Right lung (tissue), 5 donors: ENCODE data around the gene FBN3. TPM values are rescaled to one million over a fixed set of nuclear protein-coding genes. Genes with fewer than 3 reads are reported as not detected.

ENCODE experiments used
- DNase-seq, 2 donors: peaks; one replicate each; pipeline ENCODE4 v3.0.0-alpha.2; 2013
- polyA plus RNA-seq, 5 donors: library from polyadenylated mRNA; unstranded; fragments of 120-200 nt; gene quantifications; one replicate each; pipeline versions ENCODE4 v1.2.1 to v1.2.3, GENCODE V29; 2013; ENCODE audit warnings: inconsistent platforms in 1 of 5, low replicate concordance in 1 of 5; ENCODE audit not compliant: insufficient read length in 5 of 5, insufficient read depth in 1 of 5

The FBN3 gene
- polyA plus RNA-seq, 5 donors, result 52.4 to 74.3 (median 54.0) TPM

DNA sequence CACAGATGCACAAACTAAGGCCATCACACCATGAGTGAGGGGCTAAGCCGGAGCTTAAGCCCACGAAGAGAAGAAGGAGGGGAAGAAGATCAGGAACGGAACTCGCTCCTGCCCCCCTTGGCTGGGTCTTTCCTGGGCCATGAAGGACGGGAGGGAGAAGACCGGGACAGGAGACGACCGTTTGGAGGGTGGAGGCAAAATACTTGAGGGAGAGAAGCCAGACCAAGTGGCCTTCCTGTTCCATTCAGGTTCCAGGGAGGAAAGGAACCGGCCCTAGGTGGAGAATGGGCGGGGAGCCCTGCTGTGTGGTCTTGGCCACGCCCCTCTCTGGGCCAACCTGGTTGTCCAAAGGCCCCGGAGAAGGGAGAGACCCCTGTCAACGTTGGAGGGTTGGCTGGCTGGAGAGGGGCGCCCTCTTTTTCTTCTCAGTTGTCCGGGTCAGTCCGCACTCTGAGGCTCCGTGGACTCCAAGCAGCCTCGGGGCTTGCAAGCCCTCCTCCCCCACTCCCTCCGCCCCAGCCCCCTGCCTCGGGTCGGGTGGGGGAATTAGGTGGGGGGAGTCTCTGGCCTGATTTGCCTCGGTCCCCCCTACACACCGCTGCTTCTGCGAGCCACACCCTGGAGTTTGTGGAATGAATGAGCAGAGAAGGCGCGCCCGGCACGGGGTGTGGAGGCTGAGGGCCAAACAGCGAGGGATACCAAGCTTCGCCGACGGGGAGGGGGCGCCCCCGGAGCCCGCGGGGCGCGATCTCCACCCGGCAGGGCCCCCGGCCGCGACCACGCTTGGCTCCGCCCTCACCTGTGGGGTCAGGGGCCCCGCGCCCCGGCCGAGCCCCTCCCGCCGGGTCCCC, 757 bp downstream of the FBN3 start:
- DNase-seq, result peak in 1 of 2 donors; percentile 39

DNA sequence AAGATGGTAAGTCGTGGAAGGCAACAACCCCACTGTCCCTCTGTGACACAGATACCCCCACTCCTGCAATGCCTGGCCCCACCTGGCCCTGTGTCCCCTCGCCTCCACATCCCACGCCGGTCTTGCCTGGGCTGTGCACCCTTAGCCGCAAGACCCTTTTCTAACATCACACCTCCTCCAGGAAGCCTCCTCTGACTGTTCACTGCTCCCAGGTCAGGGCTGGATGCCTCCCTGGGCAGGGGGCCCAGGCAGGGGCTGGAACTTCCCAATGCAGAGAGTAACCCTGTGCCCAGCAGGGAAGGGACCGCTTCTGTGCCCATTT, 1.3 kb downstream of the FBN3 start:
- DNase-seq, result no peak

DNA sequence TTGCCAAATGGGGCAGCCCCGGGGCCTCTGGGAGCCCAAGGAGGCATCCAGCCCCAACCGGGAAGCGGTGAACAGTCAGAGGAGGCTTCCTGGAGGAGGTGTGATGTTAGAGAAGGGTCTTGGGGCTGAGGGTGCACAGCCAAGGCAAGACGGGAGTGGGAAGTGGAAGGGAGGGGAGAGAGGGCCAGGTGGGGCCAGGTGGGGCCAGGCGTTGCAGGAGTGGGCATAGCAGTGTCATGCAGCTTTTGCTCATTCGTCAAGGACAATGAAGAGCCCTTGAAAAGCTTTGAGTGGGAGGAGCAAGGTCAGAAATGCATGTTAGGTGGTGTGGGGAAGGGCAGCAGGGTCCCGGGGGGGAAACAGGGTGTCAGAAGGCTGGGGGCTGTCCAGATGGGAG, 1.8 kb downstream of the FBN3 start:
- DNase-seq, result no peak

DNA sequence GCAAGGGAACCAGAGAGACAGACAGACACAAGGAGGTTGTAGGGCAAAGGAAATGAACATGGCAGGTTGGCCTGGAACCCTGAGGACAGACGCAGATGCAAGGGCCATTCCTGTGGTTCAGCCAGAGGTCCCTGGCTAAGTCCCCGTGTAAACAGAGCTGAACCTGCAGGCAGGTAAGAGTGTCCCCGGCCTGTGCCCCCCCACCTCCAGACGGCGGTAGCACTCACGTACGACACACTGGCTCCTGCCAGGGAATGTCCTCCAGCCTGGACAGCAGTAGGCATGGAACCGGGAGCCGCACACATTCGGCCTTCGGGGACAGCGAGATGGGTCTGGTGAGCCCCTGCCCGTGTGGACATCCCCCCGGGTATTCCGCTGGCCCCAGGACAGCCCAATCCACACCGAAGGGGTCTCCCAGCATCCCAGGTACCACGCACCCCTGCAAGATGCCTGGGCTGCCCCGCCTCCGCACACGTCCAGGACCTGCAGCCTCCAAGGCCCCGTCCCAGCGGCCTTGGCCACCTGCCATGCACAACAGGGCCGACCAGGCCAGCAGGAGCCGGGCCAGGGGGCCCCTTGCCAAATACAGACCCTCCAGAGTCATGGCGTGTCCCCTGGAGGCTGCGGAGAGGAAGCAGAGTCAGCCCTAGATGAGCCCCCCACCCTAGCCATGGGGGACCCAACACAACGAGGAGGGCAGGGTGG, 2.4 kb downstream of the FBN3 start:
- DNase-seq, result no peak

DNA sequence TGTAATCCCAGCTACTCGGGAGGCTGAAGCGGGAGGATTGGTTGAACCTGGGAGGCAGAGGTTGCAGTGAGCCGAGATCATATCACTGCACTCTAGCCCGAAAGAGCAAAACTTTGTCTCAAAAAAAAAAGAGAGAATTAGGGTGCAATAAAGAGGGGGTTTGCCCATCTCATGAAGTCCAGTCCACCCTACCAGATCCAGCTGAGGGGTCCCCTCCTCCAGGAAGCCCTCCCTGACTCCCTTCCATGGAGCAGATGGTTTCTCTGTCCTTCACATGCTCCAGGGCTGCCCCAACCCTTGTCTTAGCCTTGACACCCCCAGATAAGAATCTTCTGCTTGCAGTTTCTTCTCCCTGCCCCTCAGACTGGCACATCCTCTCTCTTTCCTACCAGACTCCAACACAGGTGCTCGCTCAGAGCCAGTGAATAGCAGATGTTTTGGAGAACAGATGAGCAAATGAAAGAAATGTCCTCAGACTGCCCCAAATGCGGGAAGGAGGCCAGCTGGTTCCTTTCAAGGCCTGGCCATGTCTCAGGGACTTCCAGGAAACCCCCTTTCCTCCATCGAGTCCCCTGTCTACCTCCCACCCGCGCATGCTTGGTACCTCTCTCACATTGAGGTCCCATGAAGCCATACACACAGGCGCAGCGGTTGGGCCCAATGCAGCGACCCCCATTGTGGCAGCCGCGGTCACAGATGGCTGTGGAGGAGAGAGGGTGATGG, 5.0 kb downstream of the FBN3 start:
- no peak for DNase-seq

DNA sequence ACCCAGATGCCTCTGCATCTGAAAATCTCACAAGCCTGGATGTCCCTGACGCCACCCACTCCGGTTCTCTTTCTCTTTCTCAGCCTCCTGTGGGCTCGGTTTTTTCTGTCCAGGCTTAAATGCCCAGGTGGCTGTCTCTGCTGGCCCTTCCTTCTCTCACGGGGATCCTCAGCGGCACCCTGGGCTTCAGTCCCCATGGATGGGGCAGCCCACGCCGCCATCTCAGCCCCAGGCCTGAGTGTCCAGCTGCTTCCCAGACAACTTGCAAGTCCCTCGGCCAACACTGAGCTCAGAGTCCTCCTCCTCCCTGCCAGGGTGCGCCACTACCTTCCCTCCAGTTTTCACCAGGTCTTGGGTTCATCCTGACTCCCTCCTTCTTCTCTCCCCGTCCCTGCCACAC, 6.4 kb downstream of the FBN3 start:
- DNase-seq, result no peak

DNA sequence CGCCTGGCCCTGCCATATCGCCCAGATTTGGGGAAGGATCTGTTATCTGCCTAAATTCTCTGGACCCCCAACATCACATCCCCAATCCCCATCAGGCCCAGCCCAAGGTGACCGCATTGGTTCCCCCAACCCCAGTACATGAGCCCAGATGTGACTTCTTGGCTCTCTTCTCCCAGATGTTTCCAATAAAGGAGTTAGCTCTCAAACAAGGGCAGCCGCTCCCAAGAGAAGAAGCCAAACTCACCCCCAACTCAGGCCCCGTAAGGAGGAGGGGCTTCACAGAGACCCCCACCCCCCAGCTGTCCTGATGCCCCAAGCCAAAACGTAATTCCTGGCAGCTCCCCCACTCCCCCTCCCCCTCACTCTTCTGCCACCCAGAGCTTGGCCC, 6.9 kb downstream of the FBN3 start:
- no peak for DNase-seq

DNA sequence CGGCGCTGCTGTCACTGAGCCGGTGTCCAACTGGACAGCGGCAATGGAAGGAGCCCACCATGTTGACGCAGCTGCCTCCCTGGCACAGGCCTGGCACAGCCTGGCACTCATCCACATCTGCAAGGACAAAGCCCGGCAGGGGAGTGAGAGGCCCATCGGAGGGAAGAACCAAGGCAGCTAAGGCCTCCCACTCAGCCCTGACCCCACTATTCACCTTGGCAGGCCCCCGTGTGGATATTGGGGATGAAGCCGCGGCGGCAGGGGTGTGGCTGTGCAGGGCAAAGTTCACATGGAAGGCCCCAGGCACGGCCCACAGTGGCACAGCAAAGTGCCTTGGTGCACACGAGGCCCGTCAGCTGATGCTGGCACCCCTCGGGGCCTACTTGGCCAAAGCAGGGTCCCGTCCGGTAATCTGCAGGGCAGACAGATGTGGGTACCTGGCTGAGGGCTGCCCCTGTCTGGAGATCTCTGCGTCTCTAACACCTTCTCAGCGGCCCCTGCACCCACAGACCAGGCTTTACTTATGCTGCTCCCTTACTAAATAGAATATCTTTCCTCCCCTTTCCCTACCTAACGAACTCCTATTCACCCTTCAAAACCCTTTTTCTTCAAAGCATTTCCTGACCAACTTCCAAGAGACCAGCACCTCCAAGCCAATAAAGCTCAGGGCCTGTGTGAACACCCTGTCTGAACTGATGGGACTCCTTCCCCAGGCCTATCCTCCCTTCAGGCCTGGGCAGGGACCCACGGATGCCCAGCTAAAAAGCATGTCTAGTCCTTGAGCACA, 7.5 kb downstream of the FBN3 start:
- DNase-seq, result no peak

DNA sequence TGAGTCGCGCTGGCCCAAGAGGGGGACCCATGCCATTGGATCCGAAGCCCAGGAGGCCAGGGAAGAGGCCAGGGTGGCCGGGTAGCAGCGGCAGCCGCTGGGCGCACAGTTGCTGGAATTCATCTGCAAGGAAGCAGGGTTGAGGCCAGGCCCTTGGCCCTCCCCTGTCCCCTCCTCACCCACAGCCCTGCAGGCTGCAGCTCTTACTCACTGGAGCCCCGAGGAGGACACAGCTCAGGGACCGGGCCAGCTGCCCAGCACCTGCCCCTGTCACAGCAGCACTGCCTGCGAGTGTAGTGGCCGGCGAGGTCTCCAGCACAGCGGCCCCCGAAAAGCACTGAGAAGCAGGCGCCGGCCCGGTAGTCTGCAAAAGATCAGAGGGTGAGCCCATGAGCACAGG, 11.2 kb downstream of the FBN3 start:
- no peak for DNase-seq

DNA sequence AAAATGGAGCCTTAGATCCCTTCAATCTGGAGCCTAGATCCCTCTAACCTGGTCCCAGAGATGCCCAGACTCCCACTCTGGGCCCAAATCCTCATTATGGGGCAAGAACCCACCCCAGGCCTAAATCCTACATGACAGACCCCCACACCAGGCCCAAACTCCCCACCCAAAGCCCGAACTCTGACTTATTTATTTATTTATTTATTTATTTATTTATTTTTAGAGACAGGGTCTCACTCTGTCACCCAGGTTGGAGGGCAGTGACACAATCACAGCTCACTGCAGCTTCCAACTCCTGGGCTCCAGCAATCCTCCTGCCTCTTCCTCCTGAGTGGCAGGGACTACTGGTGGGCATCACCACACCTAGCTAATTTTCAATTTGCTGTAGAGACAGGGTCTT, 12.0 kb downstream of the FBN3 start:
- no peak for DNase-seq

DNA sequence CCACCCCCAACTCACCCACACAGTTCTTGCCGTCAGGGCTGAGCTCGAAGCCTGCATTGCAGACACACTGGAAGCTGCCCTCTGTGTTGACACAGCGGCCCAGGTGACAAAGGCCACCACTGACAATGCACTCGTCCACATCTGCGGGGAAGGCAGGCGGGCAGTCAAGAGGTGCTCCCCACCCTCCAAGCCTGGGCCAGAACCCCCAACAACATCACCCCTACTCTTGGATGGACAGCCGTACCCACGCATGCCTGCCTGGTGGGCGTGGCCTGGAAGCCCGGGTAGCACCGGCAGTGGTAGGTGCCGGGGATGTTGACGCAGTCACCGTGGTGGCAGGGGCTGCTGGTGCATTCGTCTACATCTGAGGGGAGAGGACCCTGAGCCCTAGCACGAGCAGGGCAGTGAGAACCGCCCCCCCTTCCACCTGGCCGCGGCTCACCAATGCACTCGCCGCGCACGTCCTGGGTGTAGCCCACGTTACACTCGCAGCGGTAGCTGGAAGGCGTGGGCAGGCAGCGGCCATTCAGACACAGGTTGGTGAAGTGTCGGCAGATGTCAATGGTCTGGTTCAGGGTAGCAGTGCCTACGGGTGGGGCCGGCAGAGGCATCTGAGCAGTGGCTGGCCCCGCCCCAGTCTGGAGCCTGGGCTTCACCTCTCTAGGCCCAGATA, 13.3 kb downstream of the FBN3 start:
- DNase-seq, result no peak

DNA sequence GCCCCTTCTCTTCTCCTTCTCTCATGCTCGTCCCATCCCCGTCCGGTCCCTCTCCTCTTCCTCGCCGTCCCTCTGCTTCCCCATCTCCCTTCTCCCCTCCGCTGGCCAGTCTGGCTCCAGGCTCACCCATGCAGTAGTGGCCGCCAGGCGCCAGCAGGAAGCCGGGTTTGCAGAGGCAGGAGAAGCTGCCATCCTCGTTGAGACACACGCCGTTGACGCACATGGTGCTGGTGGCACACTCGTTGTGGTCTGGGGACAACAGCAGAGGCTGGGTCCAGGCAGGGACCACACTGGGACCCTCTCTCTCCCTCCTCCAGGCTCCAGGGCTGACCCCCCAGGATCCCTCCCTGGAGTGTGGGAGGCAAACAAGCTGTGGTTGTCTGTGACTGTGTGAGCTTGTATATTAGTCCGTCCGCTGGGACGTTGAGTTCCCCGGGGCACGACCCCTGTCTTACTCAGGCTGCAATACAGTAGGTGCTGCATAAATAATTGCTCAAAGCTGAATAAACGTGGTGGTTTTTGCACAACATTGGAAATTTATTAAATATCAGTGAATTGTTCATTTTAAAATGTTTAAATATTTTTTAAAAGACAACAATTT, 16.4 kb downstream of the FBN3 start:
- no peak for DNase-seq

DNA sequence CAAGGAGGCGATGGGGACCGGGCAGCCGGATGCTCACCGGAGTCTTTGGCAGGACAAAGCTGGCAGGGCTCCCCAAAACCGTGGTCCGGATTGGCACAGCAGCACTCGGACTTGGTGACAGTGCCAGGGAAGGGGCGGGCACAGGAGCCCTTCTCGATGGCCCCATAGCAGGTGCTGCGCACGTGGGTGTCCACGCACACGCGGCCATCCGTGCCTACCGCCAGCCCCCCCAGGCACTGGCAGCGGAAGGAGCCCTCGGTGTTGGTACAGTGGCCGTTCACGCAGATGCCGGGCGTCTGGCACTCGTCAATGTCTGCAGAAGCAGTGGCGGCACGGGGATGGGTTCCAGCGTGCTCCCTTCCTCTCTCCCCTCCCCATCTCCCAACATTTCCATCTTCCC, 17.9 kb downstream of the FBN3 start:
- no peak for DNase-seq

DNA sequence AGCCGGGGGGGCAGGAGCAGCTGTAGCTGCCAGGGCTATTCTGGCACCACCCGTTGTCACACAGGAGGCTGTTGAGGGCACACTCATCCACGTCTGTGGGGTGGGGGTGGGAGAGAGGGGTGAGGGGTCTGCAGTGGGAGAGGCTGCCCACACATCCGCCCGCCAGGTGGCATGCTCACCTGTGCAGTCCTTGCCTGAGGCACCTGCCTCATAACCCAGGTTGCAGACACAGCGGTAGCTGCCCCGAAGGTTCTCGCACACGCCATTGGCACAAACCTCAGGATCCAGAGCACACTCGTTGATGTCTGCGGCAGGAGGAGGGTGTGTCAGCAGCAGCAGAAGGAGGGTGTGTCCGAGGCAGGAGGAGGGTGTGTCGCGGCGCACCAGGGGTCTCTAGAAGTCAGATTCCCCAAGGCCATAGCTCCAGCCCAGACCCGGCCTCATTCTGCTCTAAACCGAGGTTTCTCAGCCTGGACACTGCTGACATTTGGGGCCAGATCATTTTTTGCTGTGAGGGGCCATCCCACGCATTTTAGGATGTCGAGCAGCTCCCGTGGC, 20.3 kb downstream of the FBN3 start:
- DNase-seq, result no peak

DNA sequence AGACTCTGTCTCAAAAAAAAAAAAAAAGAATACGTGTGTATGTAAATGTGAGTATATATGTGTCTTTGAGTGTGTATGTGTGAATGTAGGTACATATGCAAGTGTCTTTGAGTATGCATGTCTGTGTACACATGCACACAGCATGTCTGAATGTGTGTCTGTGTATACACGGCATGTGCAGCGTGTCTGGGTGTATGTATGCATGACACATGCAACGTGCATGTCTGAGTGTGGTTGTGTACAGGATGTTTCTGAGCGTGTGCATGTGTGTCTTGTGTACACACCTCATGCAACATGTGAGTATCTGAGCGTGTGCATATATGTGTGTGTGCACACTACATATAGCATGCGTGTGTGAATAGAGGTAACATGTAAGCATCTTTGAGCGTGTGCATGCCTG, 20.8 kb downstream of the FBN3 start:
- no peak for DNase-seq

DNA sequence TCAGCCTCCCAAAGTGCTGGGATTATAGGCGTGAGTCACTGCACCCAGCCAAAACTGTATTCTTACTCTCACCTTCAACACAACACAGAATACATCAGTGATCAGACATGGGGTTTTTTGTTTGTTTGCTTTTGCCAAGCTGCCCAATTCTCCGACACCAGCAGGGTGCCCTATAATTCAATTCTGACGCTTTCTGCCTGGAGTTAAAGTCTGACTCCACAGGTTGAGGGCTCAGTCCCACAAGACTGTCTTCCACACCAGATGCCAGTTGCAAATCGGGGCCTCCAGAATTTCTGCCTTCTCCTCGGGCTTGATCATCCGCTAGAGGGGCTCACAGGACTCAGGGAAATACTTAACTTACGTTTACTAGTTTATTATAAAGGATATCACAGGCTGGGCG, 22.1 kb downstream of the FBN3 start:
- no peak for DNase-seq

DNA sequence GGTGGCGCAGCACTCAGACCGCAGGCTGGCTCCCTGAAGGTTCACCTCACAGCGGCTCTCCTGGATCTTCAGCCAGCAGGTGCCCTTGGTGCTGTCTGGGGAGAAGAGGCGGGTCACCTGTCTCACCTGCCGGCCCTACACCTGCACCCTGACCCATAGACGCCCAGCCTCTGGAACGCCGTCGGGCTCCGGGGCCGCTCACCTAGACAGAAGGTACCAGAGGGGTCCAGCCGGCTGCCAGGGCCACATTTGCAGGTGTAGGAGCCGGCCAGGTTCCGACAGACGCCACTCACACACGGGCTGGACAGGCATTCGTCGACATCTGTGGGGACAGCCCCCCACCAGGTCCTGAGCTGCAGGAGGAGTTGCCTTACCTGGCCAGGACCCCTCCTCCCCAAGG, 22.9 kb downstream of the FBN3 start:
- DNase-seq, result no peak

DNA sequence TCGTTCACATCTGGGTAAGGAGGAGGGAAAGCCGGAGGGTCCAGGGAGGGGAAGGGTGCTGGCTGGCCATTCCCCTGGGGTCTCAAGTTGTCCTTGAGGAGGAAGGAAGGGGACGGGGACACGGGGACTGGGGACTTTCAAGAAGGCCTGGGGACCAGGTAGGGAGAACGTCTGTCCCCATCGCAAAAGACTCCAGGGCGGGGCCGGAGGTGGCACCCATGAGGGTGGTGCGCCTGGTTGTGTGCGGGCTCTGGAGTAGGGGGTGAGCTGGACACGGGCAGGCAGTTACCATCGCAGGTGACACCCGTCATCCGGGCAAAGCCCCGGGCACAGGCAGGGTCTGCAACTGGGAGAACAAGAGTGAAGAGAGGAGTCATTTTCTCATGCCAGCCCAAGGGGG, 23.4 kb downstream of the FBN3 start:
- DNase-seq, result no peak

DNA sequence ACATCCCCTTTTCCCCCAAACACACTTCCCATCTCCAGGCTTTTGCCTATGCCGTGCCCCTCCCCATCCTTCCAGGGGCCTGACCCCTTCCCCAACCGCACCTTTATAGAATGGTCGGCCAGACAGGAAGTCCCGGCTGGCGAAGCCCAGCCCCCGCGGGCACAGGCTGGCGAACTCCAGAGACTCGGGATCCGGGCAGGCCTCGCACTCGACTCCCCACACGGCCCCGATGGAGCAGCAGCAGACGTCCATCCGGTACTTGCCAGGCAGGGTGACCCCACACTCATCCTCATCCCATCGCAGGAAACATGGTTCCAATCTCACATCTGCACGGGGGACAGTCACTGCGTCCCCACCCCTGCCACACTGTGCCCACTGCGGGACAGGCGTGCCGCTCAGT, 25.7 kb downstream of the FBN3 start:
- no peak for DNase-seq

DNA sequence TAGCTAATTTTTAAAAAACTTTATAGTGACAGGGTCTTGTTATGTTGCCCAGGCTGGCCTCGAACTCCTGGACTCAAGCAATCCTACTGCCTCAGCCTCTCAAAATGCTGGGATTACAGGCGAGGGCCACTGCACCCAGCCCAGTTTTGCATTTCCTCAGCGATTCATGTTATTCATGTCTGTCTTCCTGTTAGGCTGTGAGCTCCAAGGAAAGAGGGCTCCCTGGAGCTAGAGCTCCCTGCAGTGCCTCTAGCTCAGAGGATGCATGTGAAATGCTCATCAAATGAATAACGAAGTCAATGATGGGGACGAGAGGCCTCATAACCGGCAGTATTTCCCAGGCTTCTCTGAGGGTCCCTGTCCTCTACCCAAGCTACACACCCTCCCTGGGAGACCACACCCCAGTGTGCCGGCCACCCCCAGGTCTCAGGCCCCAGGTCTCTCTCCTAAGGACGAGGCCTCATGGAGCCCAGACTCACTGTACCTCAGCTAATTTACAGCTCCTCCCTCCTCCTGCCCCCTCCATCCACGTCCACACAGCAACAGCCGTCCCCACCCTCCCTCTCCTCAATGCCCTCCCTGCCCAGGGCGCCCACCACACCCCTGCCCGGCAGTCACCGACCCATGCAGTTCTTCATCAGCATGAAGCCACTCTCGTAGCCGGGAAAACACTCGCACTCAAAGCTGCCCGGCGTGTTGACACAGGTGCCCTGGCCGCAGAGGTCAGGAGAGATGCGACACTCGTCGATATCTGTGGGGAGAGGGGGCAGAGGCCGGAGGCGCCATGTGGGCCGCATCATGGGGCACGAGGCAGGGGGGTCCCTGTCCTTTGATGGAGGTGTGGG, 28.5 kb downstream of the FBN3 start:
- DNase-seq, result no peak
